HEK293 (cell line): ENCODE measurements around the gene MAGI1.

ENCODE experiments used
- CTCF ChIA-PET: fragments of 350-600 bp; formaldehyde crosslinking; extraction: SDS; loops from one replicate; lab custom pipeline; 2021; ENCODE audit warnings: antibody characterized with exemption; lab: Yijun Ruan, JAX
- POLR2A ChIA-PET: fragments of 300-600 bp; formaldehyde crosslinking; extraction: SDS; loops from one replicate; lab custom pipeline; 2020; ENCODE audit warnings: antibody characterized with exemption, inconsistent platforms; lab: Yijun Ruan, JAX
- H3K27ac ChIP-seq: fragments of 200-500 bp; sonication (Bioruptor generic); 2 replicates; pipeline ENCODE4 v1.5.1; 2014; ENCODE audit warnings: low read depth, low read length, control low read depth, inconsistent platforms; ENCODE audit errors: extremely low read depth
- H3K36me3 ChIP-seq, 2 experiments: fragments of 200-500 bp in 1 of 2; sonication (Bioruptor generic) in 1 of 2; 1 replicate in 1 of 2; 2 replicates in 1 of 2; pipeline ENCODE4 v1.5.1; 2014 to 2017; ENCODE audit warnings: inconsistent platforms in 2 of 2, low read length in 2 of 2; ENCODE audit not compliant: control insufficient read depth in 2 of 2, insufficient read depth in 1 of 2
- H3K4me1 ChIP-seq: fragments of 200-500 bp; sonication (Bioruptor generic); 2 replicates; pipeline ENCODE4 v1.5.1; 2014; ENCODE audit warnings: mild to moderate bottlenecking, low read length, inconsistent platforms; ENCODE audit not compliant: control insufficient read depth, insufficient read depth
- H3K4me3 ChIP-seq: 2 replicates; pipeline ENCODE4 v1.5.1; 2011; ENCODE audit warnings: low read depth, mild to moderate bottlenecking, control low read depth, low read length, moderate library complexity
- H3K9me3 ChIP-seq: fragments of 200-500 bp; sonication (Bioruptor generic); 2 replicates; pipeline ENCODE4 v1.5.1; 2014; ENCODE audit warnings: low read depth, low read length, inconsistent platforms; ENCODE audit not compliant: control insufficient read depth, insufficient read depth
- GLIS1 ChIP-seq: fragments of 450-650 bp; formaldehyde crosslinking; IDR thresholded peaks from 2 replicates; pipeline ENCODE4 v1.5.1; 2016; ENCODE audit warnings: missing biosample characterization, missing genetic modification characterization
- KLF10 ChIP-seq: fragments of 450-650 bp; IDR thresholded peaks from 2 replicates; pipeline ENCODE4 v1.5.1; 2018; ENCODE audit warnings: missing biosample characterization, mild to moderate bottlenecking, missing genetic modification characterization
- SCRT2 ChIP-seq: fragments of 450-650 bp; formaldehyde crosslinking; IDR thresholded peaks from 2 replicates; pipeline ENCODE4 v1.5.1; 2016; ENCODE audit warnings: missing biosample characterization, missing genetic modification characterization
- ZBTB21 ChIP-seq: fragments of 450-650 bp; formaldehyde crosslinking; IDR thresholded peaks from 2 replicates; pipeline ENCODE4 v1.5.1; 2017; ENCODE audit warnings: missing biosample characterization, missing genetic modification characterization
- ZNF157 ChIP-seq: fragments of 450-650 bp; formaldehyde crosslinking; IDR thresholded peaks from 2 replicates; pipeline ENCODE4 v1.5.1; 2016; ENCODE audit warnings: missing biosample characterization, missing genetic modification characterization
- ZNF211 ChIP-seq: fragments of 450-650 bp; formaldehyde crosslinking; IDR thresholded peaks from 2 replicates; pipeline ENCODE4 v1.5.1; 2016; ENCODE audit warnings: low read depth, missing biosample characterization, missing genetic modification characterization
- ZNF394 ChIP-seq: fragments of 450-650 bp; formaldehyde crosslinking; IDR thresholded peaks from 2 replicates; pipeline ENCODE4 v1.5.1; 2016; ENCODE audit warnings: missing biosample characterization, missing genetic modification characterization, mild to moderate bottlenecking, moderate library complexity, borderline replicate concordance
- ZNF404 ChIP-seq: fragments of 450-650 bp; formaldehyde crosslinking; IDR thresholded peaks from 2 replicates; pipeline ENCODE4 v1.5.1; 2017; ENCODE audit warnings: missing biosample characterization, missing genetic modification characterization
- ZNF426 ChIP-seq: fragments of 450-650 bp; formaldehyde crosslinking; IDR thresholded peaks from 2 replicates; pipeline ENCODE4 v1.5.1; 2017; ENCODE audit warnings: missing biosample characterization, missing genetic modification characterization, mild to moderate bottlenecking, inconsistent platforms, moderate library complexity
- ZNF48 ChIP-seq: fragments of 450-650 bp; formaldehyde crosslinking; IDR thresholded peaks from 2 replicates; pipeline ENCODE4 v1.5.1; 2016; ENCODE audit warnings: missing biosample characterization, missing genetic modification characterization
- ZNF510 ChIP-seq: fragments of 450-650 bp; formaldehyde crosslinking; IDR thresholded peaks from 2 replicates; pipeline ENCODE4 v1.5.1; 2018; ENCODE audit warnings: mild to moderate bottlenecking, missing genetic modification characterization, missing biosample characterization; ENCODE audit not compliant: insufficient replicate concordance
- ZNF549 ChIP-seq: fragments of 450-650 bp; IDR thresholded peaks from 2 replicates; pipeline ENCODE4 v1.5.1; 2018; ENCODE audit warnings: missing biosample characterization, missing genetic modification characterization, mild to moderate bottlenecking, inconsistent platforms, moderate library complexity
- ZNF658 ChIP-seq: fragments of 450-650 bp; formaldehyde crosslinking; IDR thresholded peaks from 2 replicates; pipeline ENCODE4; 2016; ENCODE audit warnings: missing biosample characterization, missing genetic modification characterization
- ZNF707 ChIP-seq: fragments of 450-650 bp; formaldehyde crosslinking; IDR thresholded peaks from 2 replicates; pipeline ENCODE4 v1.5.1; 2016; ENCODE audit warnings: missing biosample characterization, missing genetic modification characterization
- ZNF830 ChIP-seq: fragments of 450-650 bp; IDR thresholded peaks from 2 replicates; pipeline ENCODE4 v1.5.0; 2018; ENCODE audit warnings: missing biosample characterization, missing genetic modification characterization, low read depth, mild to moderate bottlenecking, moderate library complexity
- ZNF837 ChIP-seq: fragments of 450-650 bp; formaldehyde crosslinking; IDR thresholded peaks from 2 replicates; pipeline ENCODE4 v1.5.1; 2016; ENCODE audit warnings: missing biosample characterization, missing genetic modification characterization
- ZNF843 ChIP-seq: fragments of 450-650 bp; formaldehyde crosslinking; IDR thresholded peaks from 2 replicates; pipeline ENCODE4 v1.5.1; 2016; ENCODE audit warnings: missing biosample characterization, missing genetic modification characterization
- TF ChIP-seq, protein P1 (sequence below): fragments of 450-650 bp; formaldehyde crosslinking; IDR thresholded peaks from 2 replicates; pipeline ENCODE4 v1.5.1; 2016; ENCODE audit warnings: missing biosample characterization, missing genetic modification characterization
- TF ChIP-seq, protein P2 (sequence below): sonication (generic); formaldehyde crosslinking; IDR thresholded peaks from 2 replicates; pipeline ENCODE4 v1.8.1; 2022; ENCODE audit warnings: mild to moderate bottlenecking, moderate library complexity, missing genetic modification reagents
- TF ChIP-seq, protein P3 (sequence below): fragments of 450-650 bp; formaldehyde crosslinking; conservative IDR thresholded peaks from 2 replicates; pipeline ENCODE4 v1.5.1; 2016; ENCODE audit warnings: low read depth, missing biosample characterization, missing genetic modification characterization
- TF ChIP-seq, protein P4 (sequence below): fragments of 450-650 bp; formaldehyde crosslinking; IDR thresholded peaks from 2 replicates; pipeline ENCODE4 v1.5.1; 2016; ENCODE audit warnings: missing biosample characterization, missing genetic modification characterization
- TF ChIP-seq, protein P5 (sequence below): fragments of 450-650 bp; formaldehyde crosslinking; IDR thresholded peaks from 2 replicates; pipeline ENCODE4 v1.5.1; 2016; ENCODE audit warnings: missing biosample characterization, missing genetic modification characterization, borderline replicate concordance
- TF ChIP-seq, protein P6 (sequence below): fragments of 450-650 bp; formaldehyde crosslinking; IDR thresholded peaks from 2 replicates; pipeline ENCODE4 v1.5.1; 2016; ENCODE audit warnings: missing biosample characterization, missing genetic modification characterization
- TF ChIP-seq, protein P7 (sequence below): fragments of 450-650 bp; formaldehyde crosslinking; optimal IDR thresholded peaks from 2 replicates; pipeline ENCODE3; 2016; ENCODE audit warnings: missing biosample characterization, mild to moderate bottlenecking, missing genetic modification characterization

The MAGI1 gene

DNA sequence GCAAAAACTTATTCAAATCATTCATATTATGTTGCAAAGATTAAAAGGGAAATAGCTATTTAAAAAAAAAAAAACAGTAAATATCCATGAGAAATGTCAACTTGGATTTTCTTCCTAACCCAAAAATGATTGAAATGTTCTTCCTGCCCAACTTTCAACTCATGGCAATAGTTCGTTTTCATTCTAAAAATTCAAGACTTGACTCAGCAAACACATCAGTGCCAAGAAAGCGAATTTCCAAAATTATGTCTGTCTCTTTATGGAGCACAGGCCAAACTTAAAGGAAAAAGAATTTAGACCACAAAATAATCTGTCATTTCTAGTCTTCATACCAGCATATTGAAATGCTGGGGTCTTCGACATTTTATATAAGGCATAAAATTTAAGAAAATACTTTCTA, 63.7 kb downstream of the MAGI1 start:
- H3K36me3 ChIP-seq, result no peaks in the 10 kb centered on the region
- H3K4me1 ChIP-seq, result no peaks in the 10 kb centered on the region
- ChIA-PET CTCF (no interaction called here), POLR2A (no interaction called here)
- no peak overlapping the region for H3K27ac ChIP-seq
- no peak for TF ChIP-seq SCRT2
- TF ChIP-seq ZNF658 (tag by site-specific recombination), result no peak
- TF ChIP-seq, protein P1, sequence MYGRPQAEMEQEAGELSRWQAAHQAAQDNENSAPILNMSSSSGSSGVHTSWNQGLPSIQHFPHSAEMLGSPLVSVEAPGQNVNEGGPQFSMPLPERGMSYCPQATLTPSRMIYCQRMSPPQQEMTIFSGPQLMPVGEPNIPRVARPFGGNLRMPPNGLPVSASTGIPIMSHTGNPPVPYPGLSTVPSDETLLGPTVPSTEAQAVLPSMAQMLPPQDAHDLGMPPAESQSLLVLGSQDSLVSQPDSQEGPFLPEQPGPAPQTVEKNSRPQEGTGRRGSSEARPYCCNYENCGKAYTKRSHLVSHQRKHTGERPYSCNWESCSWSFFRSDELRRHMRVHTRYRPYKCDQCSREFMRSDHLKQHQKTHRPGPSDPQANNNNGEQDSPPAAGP (tag by site-specific recombination), result no peak
- TF ChIP-seq ZNF707 (tag by site-specific recombination), result no peak
- TF ChIP-seq ZNF843 (tag by site-specific recombination), result no peak
- TF ChIP-seq ZNF394 (tag by site-specific recombination), result no peak
- no peak for TF ChIP-seq GLIS1 (tag by site-specific recombination)
- no peak overlapping the region for H3K4me3 ChIP-seq
- H3K9me3 ChIP-seq, result no peaks in the 10 kb centered on the region

DNA sequence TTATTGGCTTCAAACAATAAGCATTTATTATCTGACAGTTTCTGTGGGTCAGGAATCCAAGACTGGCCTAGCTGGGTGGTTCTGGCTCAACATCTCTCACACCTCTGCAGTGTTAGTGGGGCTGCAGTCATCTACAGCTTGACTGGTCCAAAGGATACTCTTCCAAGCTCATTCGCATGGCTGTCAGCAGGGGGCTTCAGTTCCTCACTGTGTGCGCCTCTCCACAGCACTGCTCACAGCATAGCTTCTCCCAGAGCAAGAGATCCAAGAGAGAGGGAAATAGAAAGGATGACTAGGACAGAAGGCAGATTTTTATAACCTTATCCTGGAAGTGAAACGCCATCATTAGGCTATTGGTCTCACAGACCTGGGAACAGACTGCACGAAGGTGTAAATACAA, 64.2 kb downstream of the MAGI1 start:
- POLR2A ChIA-PET, result no interaction called here
- no peaks in the 10 kb centered on the region for H3K9me3 ChIP-seq
- no peak overlapping the region for H3K27ac ChIP-seq
- no peak overlapping the region for H3K4me3 ChIP-seq
- H3K36me3 ChIP-seq, result no peaks in the 10 kb centered on the region
- H3K4me1 ChIP-seq, result no peaks in the 10 kb centered on the region
- CTCF ChIA-PET, result interaction anchor here (0.6 kb wide), 1 partner anchor 11 kb away, joined by 3 read pairs; no protein-coding TSS in a partner anchor
- TF ChIP-seq ZBTB21 (tag by site-specific recombination) (no peak), ZNF48 (tag by site-specific recombination) (no peak), ZNF426 (tag by site-specific recombination) (no peak), ZNF549 (tag by site-specific recombination) (no peak), ZNF211 (tag by site-specific recombination) (no peak), ZNF837 (tag by site-specific recombination) (no peak), ZNF510 (no peak), ZNF157 (tag by site-specific recombination) (no peak), KLF10 (tag by site-specific recombination) (no peak), ZNF404 (tag by site-specific recombination) (no peak), ZNF830 (tag by site-specific recombination) (no peak)
- TF ChIP-seq, protein P2, sequence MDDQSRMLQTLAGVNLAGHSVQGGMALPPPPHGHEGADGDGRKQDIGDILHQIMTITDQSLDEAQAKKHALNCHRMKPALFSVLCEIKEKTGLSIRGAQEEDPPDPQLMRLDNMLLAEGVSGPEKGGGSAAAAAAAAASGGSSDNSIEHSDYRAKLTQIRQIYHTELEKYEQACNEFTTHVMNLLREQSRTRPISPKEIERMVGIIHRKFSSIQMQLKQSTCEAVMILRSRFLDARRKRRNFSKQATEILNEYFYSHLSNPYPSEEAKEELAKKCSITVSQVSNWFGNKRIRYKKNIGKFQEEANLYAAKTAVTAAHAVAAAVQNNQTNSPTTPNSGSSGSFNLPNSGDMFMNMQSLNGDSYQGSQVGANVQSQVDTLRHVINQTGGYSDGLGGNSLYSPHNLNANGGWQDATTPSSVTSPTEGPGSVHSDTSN (CRISPR knock-in tag), result no peak
- TF ChIP-seq, protein P3, sequence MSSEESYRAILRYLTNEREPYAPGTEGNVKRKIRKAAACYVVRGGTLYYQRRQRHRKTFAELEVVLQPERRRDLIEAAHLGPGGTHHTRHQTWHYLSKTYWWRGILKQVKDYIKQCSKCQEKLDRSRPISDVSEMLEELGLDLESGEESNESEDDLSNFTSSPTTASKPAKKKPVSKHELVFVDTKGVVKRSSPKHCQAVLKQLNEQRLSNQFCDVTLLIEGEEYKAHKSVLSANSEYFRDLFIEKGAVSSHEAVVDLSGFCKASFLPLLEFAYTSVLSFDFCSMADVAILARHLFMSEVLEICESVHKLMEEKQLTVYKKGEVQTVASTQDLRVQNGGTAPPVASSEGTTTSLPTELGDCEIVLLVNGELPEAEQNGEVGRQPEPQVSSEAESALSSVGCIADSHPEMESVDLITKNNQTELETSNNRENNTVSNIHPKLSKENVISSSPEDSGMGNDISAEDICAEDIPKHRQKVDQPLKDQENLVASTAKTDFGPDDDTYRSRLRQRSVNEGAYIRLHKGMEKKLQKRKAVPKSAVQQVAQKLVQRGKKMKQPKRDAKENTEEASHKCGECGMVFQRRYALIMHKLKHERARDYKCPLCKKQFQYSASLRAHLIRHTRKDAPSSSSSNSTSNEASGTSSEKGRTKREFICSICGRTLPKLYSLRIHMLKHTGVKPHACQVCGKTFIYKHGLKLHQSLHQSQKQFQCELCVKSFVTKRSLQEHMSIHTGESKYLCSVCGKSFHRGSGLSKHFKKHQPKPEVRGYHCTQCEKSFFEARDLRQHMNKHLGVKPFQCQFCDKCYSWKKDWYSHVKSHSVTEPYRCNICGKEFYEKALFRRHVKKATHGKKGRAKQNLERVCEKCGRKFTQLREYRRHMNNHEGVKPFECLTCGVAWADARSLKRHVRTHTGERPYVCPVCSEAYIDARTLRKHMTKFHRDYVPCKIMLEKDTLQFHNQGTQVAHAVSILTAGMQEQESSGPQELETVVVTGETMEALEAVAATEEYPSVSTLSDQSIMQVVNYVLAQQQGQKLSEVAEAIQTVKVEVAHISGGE (tag by site-specific recombination), result no peak
- TF ChIP-seq, protein P4, sequence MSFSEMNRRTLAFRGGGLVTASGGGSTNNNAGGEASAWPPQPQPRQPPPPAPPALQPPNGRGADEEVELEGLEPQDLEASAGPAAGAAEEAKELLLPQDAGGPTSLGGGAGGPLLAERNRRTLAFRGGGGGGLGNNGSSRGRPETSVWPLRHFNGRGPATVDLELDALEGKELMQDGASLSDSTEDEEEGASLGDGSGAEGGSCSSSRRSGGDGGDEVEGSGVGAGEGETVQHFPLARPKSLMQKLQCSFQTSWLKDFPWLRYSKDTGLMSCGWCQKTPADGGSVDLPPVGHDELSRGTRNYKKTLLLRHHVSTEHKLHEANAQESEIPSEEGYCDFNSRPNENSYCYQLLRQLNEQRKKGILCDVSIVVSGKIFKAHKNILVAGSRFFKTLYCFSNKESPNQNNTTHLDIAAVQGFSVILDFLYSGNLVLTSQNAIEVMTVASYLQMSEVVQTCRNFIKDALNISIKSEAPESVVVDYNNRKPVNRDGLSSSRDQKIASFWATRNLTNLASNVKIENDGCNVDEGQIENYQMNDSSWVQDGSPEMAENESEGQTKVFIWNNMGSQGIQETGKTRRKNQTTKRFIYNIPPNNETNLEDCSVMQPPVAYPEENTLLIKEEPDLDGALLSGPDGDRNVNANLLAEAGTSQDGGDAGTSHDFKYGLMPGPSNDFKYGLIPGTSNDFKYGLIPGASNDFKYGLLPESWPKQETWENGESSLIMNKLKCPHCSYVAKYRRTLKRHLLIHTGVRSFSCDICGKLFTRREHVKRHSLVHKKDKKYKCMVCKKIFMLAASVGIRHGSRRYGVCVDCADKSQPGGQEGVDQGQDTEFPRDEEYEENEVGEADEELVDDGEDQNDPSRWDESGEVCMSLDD (tag by site-specific recombination), result no peak
- TF ChIP-seq, protein P5, sequence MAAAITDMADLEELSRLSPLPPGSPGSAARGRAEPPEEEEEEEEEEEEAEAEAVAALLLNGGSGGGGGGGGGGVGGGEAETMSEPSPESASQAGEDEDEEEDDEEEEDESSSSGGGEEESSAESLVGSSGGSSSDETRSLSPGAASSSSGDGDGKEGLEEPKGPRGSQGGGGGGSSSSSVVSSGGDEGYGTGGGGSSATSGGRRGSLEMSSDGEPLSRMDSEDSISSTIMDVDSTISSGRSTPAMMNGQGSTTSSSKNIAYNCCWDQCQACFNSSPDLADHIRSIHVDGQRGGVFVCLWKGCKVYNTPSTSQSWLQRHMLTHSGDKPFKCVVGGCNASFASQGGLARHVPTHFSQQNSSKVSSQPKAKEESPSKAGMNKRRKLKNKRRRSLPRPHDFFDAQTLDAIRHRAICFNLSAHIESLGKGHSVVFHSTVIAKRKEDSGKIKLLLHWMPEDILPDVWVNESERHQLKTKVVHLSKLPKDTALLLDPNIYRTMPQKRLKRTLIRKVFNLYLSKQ (tag by site-specific recombination), result no peak
- TF ChIP-seq, protein P6, sequence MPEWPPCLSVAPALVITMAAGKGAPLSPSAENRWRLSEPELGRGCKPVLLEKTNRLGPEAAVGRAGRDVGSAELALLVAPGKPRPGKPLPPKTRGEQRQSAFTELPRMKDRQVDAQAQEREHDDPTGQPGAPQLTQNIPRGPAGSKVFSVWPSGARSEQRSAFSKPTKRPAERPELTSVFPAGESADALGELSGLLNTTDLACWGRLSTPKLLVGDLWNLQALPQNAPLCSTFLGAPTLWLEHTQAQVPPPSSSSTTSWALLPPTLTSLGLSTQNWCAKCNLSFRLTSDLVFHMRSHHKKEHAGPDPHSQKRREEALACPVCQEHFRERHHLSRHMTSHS, result no peak
- TF ChIP-seq, protein P7, sequence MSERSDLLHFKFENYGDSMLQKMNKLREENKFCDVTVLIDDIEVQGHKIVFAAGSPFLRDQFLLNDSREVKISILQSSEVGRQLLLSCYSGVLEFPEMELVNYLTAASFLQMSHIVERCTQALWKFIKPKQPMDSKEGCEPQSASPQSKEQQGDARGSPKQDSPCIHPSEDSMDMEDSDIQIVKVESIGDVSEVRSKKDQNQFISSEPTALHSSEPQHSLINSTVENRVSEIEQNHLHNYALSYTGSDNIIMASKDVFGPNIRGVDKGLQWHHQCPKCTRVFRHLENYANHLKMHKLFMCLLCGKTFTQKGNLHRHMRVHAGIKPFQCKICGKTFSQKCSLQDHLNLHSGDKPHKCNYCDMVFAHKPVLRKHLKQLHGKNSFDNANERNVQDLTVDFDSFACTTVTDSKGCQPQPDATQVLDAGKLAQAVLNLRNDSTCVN (tag by site-specific recombination), result no peak
